NK-92 (cell line): ENCODE results near the gene CXCL14.
"Not testable (repeated sequence)": the region's sequence is repeated elsewhere in the genome, so short reads cannot be mapped to it uniquely, and the experiment has no call there.

Experiments
- DNase-seq: peaks from one replicate; lab custom pipeline; 2025; ENCODE audit not compliant: unreplicated experiment; lab: John Stamatoyannopoulos, UW

Gene CXCL14

GRCh38 chr5:135545099-135545498, 33.7 kb downstream of the CXCL14 start:
- no peak for DNase-seq

GRCh38 chr5:135543485-135544304, 35.1 kb downstream of the CXCL14 start:
- no peak for DNase-seq

GRCh38 chr5:135543001-135543484, 35.7 kb downstream of the CXCL14 start:
- no peak for DNase-seq

- DNase-seq: no peak
Observed at GRCh38 chr5:135541807-135542502, 36.8 kb downstream of the CXCL14 start.

- no peak for DNase-seq
Observed at GRCh38 chr5:135539430-135540005, 39.3 kb downstream of the CXCL14 start.

GRCh38 chr5:135538261-135538660, 40.5 kb downstream of the CXCL14 start:
- no peak for DNase-seq

GRCh38 chr5:135537745-135538144, 41.0 kb downstream of the CXCL14 start:
- DNase-seq: no peak

GRCh38 chr5:135537271-135537670, 41.5 kb downstream of the CXCL14 start:
- DNase-seq: no peak

- DNase-seq: no peak
Observed at GRCh38 chr5:135535820-135536801, 42.7 kb downstream of the CXCL14 start, which contains the start of gene NEUROG1. NEUROG1 (minus strand) TSS chr5:135535964; CDS start chr5:135535690, 274 bp downstream.

- DNase-seq: no peak
Observed at GRCh38 chr5:135535420-135535819, 43.4 kb downstream of the CXCL14 start.

- no peak for DNase-seq
Observed at GRCh38 chr5:135534609-135535419, 44.0 kb downstream of the CXCL14 start.

- DNase-seq: no peak
Observed at GRCh38 chr5:135533794-135534193, 45.0 kb downstream of the CXCL14 start.

GRCh38 chr5:135533334-135533733, 45.5 kb downstream of the CXCL14 start:
- no peak for DNase-seq

GRCh38 chr5:135529576-135529975, 49.2 kb downstream of the CXCL14 start:
- DNase-seq: not testable (repeated sequence)

- DNase-seq: no peak
Observed at GRCh38 chr5:135526924-135527323, 51.9 kb downstream of the CXCL14 start.

GRCh38 chr5:135521964-135522363, 56.8 kb downstream of the CXCL14 start:
- DNase-seq: no peak
